Measurements from ENCODE around the gene MYL6.
A peak's percentile ranks its signal among the peaks of the same experiment; 100 is the strongest.
"Not testable (repeated sequence)": the region's sequence is repeated elsewhere in the genome, so short reads cannot be mapped to it uniquely, and the experiment has no call there.

MYL6 gene

DNA sequence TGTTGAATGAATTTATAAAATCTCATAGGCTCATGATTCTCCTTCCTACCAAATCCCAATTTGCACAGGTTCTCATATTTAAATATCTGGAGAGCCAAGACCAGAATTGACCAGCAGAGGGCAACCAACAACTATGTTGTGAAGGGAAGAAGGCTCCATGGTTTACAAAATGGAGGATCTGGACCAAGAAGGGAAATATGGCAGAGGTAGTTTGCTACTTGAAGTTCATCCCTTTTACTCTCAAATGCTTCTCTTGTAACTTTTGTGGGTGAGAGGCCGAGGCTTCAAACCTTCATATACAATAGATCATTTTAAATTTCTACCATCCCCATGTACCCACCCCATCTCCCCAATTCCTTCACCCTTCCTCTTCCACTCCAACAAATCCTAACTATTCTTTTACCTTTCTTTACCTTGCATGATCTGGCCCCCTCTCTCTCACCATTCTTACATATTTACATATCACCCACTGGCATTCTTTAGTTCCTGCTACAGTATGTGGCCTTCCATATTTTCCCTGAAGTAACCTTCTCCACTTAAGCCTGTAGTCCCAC, 34.9 kb downstream of the MYL6 start:
- peak; percentile 92 for DNase-seq

DNA sequence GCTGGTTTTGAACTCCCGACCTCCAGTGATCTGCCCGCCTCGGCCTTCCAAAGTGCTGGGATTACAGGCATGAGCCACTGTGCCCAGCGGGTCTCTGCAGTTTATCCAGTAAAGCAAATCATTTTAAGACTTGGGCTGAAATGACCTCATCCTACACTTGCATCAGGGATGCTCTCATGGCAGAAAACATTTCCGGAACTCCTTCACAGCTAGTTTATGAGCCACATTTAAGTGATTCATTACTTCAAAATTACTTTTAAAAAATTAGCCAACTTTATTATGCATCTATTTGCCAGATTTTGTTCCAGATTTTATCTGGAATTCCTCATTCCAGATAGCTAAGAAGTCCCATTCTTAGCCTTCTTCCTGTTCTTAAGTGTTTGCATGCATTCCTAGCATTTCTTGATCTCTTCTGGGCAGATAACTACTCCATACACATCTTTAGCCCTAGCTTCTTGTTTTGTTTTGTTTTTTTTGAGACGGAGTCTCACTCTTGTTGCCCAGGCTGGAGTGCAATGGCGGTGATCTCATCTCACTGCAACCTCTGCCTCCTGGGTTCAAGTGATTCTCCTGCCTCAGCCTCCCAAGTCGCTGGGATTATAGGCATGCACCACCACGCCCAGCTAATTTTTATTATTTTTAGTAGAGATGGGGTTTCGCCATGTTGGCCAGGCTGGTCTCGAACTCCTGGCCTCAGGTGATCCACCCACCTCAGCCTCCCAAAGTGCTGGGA, 38.8 kb downstream of the MYL6 start:
- not testable (repeated sequence) for DNase-seq

DNA sequence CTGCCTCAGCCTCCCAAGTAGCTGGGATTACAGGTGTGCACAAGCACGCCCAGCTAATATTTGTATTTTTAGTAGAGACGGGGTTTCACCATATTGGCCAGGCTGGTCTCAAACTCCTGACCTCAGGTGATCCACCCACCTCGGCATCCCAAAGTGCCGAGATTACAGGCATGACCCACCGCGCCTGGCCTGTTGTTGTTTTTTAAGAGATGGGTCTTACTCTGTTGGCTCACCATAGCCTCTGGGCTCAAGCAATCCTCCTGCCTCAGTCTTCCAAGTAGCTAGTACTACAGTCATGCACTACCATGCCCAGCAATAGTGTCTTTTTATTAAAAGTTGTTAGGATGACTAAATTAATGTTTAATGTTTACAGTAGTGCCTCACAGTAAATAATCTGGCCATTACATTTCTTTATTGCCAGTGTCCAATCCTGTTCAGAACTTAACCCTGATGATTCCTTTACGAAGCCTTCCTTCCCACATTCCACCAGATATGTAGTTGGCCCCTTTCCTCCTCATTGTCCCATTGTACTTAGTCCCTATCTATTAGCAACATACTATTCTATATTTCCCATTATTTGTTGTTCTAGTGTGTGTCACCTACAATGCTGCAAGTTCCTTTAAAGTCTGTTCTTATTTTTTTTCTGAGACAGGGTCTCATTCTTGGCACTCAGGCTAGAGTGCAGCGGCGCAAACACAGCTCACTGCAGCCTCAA, 39.9 kb downstream of the MYL6 start:
- DNase-seq: no peak

DNA sequence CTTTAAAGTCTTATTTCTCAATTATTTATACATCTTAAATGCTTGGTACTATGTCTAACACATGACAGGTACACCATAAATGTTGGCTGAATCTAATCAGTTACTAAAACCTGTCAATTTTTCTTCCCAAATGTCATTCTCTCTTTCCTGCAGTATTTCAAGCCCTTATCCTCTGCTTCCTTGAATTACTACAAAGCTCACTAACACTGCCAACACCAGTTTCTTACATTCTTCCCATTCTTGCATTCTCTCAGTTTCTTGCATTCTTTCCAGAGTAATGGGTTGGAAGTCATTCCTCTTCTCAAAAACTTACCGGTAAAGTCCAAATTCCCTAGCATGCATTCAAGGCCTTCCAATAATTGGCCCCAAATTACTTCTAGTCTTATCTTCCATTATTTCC, 40.7 kb downstream of the MYL6 start:
- no peak for DNase-seq

DNA sequence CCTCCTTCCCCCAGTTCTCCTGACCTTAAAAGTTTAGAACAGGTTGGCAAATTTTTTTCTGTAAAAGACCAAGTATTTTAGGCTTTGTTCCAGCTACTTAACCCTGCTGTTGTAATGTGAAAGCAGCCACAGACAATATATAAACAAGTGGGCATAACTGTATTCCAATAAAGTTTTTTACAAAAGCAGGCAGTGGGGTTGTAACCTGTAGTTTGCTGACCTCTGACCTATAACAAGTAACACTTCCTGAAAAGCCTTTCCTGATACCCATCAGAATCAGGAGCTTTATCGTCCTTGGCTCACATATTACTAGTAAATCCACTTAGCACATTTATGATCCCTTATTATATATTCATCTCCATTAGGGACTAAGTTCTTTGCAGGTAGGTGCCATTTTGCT, 44.2 kb downstream of the MYL6 start:
- no peak for DNase-seq

DNA sequence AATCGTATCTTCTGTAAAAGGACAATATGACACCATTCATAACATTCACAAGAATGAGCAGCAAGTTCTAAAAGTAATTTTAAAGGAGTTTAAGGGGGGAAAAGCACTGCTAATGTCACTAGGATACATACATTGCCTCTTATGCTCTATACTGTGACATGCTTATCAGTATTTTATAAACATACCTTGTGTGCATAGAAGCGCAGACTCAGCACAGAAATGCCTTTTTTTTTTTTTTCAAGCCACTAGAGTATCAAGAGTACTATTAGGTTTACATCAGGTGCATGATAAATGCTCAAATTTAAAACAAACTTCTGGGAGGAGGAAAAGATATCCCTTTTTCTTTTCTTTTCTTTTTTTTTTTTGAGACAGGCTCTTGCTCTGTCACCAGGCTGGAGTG, 44.7 kb downstream of the MYL6 start:
- DNase-seq: no peak

DNA sequence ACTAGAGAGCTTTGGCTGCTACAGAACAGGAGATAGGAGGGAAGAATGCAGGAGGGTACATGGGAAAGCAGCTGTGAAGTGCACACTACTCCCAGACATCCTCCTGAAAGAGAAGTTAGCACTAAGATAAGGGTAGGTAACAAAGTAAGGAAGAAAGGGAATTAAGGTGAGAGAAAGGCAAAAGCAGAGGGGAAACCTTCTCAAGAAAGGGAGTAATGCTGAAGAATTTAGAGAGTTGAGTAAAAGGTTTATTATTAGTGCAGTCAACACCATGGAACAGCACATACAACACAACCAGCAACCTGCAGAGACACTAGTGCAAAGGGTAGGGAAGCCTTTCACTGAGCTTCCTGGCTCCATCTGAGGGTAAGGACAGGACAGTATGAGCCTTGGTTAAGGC, 46.1 kb downstream of the MYL6 start:
- DNase-seq: no peak

DNA sequence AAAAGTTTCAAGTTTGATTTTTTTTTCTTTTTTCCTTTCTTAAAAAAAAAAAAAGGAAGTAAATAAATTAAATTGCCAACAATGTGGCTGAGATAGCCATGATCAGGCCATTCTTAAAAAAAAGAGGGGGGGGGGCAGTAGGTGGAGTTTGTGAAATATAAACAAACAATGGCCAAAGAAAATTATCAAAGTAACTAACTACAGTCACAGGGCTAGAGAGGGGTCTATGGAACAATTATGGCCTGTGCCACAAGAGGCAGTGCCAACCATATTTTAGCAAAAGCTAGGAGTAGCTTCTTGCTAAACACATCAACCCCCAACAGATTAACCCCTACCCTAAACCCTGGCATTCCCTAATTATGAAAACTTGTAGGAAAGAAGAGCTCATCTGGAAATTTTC, 47.3 kb downstream of the MYL6 start:
- DNase-seq: no peak

DNA sequence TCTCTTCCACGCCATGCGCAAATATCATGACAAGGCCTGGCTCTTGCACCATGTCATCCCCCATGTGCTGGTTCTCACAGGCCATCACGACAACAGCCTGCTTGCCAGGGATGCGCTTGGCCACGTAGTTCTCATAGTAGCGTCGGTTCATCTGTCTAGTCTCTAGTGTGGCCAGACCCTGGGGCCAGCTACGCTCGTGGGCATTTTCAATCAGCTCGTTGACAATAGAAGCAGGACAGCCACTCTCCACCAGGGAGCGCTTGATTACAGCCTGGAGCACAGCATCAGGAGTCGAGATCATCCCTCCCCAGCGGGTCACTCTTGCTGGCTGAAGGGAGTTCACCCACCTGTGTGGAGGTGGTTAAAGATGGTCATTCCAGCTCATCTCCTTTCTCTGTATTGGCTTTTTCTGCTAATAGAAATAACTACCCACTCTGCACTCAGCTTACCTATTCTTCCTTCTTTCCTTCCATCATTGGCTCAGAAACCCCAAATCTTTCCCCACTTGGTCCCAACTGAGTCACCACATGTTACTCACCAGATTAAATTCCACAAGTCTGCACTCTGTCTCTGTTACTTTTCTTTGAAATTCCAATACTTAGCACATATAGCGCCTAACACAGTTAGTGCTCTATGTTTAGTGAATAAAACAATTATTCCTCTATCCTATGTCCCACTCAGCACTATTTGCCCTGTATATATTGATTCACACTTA, 48.5 kb downstream of the MYL6 start:
- DNase-seq: peak; percentile 56

DNA sequence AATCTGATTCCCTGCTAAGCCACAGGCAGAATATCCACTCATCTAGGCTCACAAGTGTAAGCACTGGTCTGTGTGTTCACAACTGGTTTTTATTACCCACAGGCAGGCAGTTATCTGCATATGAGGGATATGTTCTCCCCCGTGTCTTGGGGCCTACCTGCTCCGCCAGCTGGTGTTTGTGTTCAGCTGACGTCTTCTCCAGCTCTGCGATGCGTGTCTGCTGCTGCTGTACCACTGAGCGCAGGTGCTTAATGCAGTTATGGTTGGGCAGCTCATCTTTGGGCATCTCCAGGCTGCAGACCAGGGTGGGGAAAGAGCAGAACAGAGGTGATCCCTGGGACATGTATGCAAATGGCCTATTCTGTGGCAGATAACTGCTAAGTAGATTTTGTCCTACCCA, 49.8 kb downstream of the MYL6 start:
- no peak for DNase-seq

Data from inflammatory macrophage treated with lipopolysaccharide for 4 hours (primary cell).